Left forelimb (tissue), 1 donor: Measurements from ENCODE around the gene SPTBN1.
"Not testable (repeated sequence)": the region's sequence is repeated elsewhere in the genome, so short reads cannot be mapped to it uniquely, and the experiment has no call there.

ENCODE experiments used
- DNase-seq: peaks from one replicate; pipeline ENCODE4 v3.0.0-alpha.2; 2018; ENCODE audit warnings: low spot score

The SPTBN1 gene

DNA sequence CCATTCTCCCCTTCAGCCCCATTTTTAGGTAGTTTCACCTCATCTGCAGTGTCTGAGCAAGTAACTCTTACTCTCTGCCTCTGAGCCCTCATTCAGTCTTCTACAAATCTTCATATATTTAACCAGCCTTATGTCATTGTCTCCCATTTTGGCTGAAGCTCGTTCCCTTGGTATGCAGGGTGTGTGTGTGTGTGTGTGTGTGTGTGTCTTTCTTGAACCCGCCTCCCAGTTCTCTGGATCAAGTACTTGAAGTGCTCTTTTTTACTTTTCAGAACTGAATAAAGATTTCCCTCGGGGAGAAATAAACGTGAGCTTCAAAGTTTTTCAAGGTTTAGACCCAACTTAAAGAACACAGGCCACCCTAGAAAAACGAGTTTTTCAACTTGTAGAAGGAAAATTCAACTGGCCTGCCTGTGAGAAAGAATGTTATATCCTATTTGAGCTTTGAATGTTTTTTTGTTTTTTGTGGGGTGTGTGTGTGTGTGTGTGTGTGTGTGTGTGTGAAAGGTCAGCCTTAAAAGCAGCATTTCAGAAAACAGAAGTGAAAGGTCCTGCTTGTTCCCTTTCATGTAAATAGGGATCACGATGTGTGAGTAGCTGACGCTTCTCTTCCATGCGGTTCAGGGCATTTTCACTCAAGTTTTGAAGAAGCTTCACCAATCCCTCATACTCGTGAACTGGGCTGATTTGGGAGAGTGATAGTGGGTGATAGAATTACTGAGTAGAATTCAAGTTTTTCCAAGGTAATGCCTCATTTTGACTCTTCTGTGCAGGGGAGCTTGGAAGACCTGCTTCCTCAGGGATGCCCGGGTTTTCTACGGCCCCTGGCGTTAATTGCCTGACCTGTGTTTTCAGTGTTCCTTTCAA is 216.7 kb downstream of the SPTBN1 start:
- no peak for DNase-seq

DNA sequence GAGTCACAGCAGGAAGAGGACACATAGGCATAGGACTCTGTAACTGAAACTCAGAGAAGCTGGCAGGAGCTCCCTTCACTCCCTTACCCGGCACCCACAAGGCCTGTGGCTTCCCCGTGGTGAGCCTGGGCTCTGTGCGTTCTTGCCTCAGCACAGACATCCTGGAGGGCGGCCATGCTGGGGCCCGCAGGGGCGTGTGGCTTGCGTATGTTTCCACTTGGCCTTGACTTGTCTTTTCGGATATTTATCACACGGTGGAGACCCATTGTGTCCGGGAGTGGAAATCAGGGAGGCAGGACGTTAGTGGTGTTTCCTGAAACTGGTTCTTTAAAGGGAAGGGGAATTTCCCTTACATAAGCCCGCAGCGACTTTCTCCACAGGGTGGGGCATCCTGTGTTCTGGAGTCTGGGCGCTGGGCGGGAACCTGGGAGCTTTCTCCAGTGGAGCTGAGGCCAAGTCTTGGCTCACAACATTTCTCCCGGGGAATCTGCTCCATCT is 217.4 kb downstream of the SPTBN1 start:
- peak; percentile 83 for DNase-seq

DNA sequence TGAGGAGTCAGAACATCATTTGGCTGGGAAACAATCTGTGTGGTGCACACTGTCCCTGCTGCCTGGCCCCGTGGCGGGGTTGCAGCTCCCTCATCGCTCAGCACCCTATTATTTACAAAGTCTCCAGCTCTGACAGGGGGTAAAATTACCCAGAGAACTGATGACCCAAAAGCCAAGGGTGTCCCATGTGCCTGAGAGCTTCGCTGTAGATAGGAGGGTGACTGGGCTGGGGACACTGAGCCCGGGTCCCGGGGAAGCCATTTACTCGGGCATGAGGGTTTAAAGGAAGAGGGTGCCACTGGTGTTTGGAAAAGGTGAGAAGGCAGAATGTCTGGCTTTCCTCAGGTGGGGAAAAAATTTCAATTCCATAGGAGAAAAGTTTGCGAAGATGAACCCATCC is 219.2 kb downstream of the SPTBN1 start:
- no peak for DNase-seq

DNA sequence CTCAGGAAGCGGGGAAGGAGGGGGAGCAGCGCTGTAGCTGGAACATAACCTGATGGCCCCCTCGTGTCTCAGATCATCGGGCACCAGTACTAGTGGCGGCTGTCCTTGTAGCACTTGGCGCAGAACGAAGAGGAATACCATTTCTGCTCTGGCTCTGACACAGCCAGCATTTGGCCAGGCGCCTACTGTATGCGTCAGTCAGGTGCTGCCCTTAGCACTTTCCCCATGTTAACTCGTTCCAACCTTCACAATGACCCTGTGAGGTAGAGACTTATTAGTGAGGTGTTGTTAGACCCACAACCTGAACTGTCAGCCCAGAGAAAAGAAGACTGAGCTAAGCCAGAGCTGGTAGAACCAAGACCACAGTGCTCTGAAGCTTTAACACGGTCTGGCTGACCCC is 219.6 kb downstream of the SPTBN1 start:
- no peak for DNase-seq

DNA sequence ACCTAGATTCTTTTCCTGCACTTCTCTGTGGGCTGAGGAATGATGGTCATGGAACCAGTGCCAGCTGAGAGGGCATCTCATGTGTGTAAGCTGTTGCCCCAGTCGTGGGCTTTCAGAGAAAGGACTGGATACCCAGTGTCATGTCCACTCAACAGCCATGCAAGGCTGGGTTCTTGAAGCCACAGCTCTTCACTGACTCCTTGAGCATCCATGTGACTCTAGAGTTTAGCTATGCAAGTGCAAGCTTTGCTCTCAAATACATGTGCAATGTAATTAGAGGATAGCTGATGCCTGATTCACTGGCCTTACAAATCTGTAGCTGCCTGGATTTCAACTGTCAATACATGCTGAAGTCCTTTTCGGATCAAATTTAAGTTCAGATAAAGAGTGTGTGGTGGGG is 220.5 kb downstream of the SPTBN1 start:
- DNase-seq, result no peak

DNA sequence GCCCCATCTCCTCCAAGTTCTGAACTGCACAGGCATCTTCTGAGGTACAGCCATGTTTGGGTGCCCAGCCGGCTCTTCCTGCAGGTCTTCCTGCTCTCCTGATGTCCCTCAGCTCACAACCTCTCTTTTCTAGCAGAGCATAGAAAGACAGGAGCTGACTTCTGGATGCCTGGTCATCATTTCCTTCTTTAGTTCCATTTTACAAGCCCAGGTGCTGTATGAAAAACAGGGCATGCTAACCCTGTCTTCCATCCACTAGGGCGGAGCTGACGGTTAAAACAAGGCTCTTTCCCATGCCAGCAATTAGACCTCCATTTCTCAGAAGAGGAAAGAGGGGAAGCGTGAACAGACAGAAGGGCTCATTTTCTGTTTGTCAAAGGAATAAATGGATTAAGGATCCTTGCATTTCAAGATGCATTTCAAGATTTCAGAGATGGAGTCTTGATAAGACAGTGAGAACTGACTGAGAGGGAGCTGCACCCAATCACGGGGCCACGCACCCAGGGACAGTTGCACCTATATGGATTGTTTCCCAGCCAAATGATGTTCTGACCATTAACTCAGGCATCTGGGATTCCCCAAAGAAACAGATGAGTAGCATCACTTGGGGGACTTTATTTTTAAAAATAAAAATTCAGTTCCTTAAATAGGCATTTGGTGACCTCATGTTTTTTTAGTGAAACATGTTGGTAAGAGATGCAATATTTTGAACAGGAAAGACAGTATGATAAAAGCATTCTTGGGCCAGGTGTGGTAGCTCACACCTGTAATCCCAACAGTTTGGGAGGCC is 221.5 kb downstream of the SPTBN1 start:
- no peak for DNase-seq

DNA sequence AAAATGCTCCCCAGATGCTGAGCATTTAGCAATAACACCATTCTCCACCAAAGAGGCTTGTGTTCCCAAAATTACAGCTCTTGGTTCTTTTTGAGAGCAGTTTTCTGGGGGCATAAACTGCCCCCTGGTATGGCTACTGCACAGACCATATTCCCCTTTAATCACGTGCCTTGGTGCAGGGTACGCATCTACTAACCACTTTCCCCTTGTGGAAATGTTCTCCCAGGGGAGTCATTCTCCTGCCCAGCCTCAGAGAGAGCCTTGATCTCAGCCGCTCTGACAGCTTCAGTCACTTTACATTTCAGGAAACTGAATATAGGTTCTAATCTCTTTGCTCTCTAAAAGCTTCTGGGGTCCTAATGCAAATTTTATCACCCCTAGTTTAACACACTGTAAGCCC is 222.6 kb downstream of the SPTBN1 start:
- no peak for DNase-seq

DNA sequence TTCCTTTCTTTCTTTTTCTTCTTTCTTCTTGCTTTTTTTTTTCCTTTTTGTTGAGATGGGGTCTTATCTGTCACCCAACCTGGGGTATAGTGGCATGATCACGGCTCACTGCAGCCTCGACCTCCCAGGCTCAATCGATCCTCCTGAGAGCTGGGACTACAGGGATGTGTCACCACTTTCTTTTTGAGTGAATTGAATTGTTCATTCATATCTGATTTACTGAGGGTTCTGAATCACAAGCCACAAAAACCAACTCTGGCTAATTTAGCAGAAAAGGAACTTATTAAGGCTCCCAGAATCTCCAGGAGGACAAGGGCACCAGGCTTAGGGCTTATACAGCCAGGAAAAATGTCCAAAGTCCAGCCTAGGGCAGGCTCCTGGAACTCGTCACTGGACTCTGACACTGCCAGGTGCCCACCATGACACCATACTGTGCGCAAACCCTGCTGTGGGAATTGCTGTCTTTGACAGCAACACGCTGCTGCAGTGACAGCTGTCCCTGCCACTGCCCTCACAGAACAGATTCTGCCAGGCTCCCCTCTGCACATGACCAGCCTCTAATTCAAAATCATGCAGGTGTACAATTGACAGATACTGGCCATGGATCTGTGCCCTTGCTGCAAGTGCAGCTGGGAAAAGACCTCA is 224.4 kb downstream of the SPTBN1 start:
- DNase-seq, result no peak

DNA sequence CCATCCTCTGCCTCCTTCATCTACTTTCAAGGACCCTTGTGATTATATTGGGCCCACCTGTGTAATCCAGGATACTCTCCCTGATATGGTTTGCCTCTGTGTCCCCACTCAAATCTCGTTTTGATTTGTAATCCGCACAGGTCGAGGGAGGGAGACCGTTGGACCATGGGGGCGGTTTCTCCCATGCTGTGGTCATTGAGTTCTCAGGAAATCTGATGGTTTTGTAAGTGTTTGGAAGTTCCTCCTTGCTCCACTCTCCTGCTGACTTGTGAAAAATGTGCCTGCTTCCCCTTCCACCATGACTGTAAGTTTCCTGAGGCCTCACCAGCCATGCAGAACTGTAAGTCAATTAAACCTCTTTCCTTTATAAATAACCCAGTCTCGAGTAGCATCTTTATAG is 225.3 kb downstream of the SPTBN1 start:
- DNase-seq, result no peak

DNA sequence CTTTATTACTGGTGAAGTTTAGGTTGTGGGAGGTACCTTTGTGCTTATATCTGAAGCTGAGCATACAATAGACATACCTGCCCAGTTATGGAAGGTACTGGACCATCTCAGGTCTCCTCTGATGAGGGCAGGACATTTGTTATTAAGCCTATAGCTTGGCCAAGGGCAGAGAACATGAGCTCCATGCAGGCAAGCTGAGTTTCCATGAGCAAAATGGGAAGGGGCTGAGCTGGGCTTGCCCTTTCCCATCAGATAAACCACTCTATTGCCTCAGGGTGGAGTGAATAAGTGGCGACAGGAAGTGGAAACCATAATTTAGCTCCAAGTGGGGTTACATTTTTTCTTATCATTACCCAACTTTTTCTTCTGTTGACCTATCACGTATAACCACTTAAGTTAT is 227.5 kb downstream of the SPTBN1 start:
- DNase-seq, result no peak

DNA sequence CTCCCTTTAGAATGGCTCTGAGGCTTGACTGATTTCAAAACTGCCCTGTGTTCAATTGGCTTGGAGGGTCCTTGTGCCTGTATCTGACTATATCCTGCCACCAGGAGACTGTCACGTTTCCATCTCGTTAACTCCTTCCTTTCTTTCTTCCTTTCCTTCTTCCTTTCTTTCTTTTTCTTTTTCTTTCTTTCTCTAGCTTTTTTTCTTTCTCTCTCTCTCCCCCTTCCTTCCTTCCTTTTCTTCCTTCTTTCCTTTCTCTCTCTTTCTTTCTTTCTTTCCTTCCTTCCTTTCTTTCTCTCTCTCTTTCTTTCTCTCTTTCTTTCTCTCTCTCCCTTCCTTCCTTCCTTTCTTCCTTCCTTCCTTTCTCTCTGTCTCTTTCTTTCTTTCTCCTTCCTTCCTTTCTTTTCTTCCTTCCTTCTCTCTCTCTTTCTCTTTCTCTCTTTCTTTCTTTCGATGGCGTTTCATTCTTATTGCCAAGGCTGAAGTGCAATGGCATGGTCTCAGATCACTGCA is 229.2 kb downstream of the SPTBN1 start:
- DNase-seq, result no peak

DNA sequence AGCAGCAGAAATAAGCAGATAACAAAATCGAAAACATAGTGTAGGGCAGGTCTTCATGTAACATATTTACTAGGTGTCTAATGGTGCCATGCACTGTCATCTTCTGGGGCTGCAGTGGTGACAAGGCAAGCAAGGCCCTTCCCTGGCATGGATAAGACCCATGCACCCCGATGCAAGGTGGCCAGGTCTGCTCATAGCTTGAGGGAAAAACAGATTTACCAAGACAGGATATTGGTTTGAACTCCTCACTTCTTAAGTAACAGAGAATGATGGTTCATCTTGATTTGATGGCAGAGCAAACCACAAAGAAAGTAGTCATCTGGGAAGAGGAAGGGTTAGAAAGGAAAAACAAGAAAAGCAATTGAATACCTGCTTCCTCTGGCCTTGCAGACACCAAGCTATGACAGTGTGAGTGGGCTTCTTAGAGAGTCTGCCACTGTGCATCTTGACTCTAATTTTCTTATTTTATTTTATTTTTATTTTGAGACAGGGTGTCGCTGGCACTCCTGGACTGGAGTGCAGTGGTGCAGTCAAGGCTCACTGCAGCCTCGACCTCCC is 231.5 kb downstream of the SPTBN1 start:
- DNase-seq, result no peak

DNA sequence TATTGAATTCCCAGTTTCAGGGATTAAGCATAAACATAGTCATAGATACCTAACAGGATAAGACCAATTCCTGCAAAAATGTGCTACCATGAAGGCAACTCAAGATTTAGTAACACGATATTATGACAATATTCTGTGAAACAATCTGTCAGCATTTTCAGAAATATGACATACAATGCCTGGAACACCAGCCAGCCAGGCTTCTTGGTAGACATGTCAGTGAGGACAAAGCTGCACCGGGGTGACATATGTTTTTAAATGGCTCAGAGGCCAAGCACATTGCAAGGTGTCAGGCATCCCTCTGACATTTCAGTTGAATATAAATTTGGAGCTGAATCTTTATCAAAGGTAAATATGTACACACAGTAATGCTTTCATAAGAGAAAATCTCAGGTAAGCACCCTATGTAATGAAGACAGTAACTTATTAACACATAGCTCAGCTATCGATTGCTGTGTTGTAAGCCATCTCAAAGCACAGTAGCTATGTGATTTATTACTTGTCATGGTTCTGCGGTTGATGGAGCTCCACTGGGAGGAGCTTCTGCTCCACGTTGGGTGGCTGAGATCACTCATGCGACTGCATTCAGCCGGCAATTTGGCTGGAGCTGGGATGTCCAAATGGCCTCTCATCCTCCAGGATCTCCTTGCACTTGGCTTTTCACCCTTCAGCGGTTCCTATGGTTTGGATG is 235.5 kb downstream of the SPTBN1 start:
- no peak for DNase-seq

DNA sequence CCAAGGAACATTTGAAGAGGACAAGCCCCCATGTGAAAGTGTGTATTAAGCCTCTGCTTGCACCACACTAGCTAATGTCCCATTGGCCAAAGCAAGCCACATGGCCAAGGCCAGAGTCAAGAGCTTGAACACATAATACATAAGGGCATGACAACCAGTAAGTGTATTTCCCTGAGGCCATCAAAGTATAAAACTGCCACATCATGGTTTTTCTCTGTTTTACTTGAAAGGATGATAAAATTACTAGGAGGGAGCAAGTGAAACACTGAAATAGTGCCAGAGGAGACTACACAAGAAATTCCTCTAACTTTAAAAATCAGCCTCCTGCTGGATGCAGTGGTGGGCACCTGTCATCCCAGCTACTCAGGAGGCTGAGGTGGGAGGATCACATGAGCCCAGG is 236.4 kb downstream of the SPTBN1 start:
- no peak for DNase-seq

DNA sequence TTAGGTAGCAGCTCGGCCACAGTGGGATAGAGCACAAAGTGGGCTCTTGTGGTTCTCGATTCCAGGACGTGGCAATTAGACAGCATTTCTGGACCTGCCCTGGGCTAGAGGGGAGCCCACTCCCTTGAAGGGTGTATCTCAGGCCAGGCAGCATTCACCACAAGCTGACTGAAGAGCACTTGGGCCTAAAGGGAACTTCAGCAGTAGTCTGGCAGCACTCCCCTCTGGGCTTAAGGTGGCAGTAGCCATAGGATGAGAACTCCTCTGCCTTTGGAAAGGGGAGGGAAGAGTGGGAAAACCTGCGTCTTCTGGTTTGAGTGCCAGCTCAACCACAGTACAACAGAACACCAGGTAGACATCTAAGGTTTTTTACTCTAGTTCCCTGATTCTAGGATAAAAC is 239.3 kb downstream of the SPTBN1 start:
- DNase-seq, result no peak

DNA sequence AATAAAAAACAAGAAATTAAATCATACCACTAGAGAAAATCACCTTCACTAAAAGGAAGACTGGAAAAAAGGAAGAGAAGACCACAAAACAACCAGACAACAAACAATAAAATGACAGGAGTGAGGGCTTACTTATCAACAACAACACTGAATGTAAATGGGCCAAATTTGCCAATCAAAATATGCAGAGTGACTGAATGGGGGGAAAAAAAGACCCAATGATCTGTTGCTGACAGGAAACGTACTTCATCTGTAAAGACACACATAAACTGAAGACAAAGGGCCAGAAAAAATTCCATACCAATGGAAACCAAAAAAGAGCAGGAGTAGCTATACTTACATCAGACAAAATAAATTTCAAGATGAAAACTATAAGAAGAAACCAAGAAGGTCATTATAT is 241.8 kb downstream of the SPTBN1 start:
- DNase-seq, result no peak

DNA sequence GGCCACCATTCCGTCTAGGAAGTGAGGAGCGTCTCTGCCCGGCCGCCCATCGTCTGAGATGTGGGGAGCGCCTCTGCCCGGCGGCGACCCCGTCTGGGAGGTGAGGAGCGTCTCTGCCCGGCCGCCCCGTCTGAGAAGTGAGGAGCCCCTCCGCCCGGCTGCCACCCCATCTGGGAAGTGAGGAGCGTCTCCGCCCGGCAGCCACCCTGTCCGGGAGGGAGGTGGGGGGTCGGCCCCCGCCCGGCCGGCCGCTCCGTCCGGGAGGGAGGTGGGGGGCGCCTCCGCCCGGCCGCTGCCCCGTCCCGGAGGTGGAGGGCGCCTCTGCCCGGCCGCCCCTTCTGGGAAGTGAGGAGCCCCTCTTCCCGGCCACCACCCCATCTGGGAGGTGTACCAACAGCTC is 242.8 kb downstream of the SPTBN1 start:
- DNase-seq, result not testable (repeated sequence)

DNA sequence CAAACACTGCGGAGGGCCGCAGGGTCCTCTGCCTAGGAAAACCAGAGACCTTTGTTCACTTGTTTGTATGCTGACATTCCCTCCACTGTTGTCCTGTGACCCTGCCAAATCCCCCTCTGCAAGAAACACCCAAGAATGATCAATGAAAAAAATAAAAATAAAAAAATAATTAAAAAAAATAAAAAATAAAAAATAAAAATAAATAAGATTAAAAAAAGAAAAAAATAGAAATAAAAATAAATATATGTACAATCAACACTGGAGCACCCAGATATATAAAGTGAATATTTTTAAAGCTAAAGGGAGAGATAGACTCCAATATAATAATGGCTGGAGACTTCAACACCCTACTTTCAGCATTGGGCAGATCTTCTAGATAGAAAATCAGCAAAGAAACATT is 243.5 kb downstream of the SPTBN1 start:
- no peak for DNase-seq

DNA sequence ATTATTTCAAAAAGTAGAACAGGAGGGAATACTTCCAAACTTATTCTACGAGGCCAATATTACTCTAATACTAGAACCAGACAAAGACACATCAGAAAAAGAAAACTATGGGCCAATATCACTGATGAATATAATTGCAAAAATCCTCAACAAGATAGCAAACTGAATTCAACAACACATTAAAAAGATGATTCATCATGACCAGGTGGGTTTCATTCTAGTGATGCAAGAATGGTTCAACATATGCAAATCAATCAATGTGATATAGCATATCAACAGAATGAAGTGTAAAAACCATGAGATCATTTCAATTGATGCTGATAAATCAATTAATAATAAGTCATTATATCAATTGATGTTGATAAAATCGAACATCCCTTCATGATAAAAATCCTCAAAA is 244.9 kb downstream of the SPTBN1 start:
- DNase-seq, result no peak

DNA sequence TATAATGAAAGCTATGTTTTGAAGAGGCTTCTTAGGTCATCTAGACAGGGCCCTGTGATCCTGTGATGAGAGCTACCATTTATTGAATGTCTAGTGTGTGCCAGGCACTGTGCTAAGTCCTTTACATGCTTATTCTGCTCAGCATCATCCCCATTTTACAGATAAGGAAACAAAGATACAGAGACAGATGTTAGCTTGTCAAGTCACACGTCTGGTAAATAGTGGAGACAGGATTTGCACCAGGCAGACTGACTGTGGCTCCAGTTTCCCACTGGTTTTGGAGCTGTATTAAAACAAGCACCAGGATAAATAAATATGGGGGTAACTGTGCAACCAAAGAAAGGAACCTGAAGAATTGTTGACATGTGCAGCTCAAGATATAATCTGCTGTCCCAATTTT is 248.1 kb downstream of the SPTBN1 start:
- DNase-seq, result no peak
